Activated B cell treated with CpG ODN at 0.5 μM for 24 hours (primary cell): ENCODE data around the gene ALOX5AP. TPM values are rescaled to one million over a fixed set of nuclear protein-coding genes. Genes with fewer than 3 reads are reported as not detected.
A peak's percentile ranks its signal among the peaks of the same experiment; 100 is the strongest.

Experiments
- ATAC-seq: fragments of 200-7000 bp; cut with Tn5 transposase; one replicate; pipeline ENCODE4 v1.10.0; 2021; ENCODE audit warnings: low read depth, mild to moderate bottlenecking, moderate library complexity
- CTCF ChIA-PET: fragments of 350-600 bp; sonication (Branson Sonifier 250); formaldehyde crosslinking; loops from one replicate; lab custom pipeline; 2021; ENCODE audit warnings: antibody characterized with exemption; lab: Charles Lee
- POLR2A ChIA-PET: fragments of 350-600 bp; sonication (Branson Sonifier 250); formaldehyde crosslinking; loops from one replicate; lab custom pipeline; 2021; ENCODE audit warnings: antibody characterized with exemption; lab: Charles Lee
- DNase-seq: peaks from one replicate; pipeline ENCODE4 v3.0.0; 2022
- H3K27ac Mint-ChIP-seq: one replicate; pipeline ENCODE4 v1.8.0; 2020; ENCODE audit warnings: mixed read lengths
- H3K27me3 Mint-ChIP-seq: one replicate; pipeline ENCODE4 v1.8.0; 2021; ENCODE audit warnings: mixed read lengths
- H3K36me3 Mint-ChIP-seq: one replicate; pipeline ENCODE4 v1.8.0; 2021; ENCODE audit warnings: low read depth, mixed read lengths
- H3K4me1 Mint-ChIP-seq: one replicate; pipeline ENCODE4 v1.8.0; 2021; ENCODE audit warnings: mixed read lengths
- H3K4me3 Mint-ChIP-seq: one replicate; pipeline ENCODE4 v1.8.0; 2020; ENCODE audit warnings: mild to moderate bottlenecking, mixed read lengths
- H3K9me3 Mint-ChIP-seq: one replicate; pipeline ENCODE4 v1.8.0; 2020; ENCODE audit warnings: mixed read lengths
- intact Hi-C: fragments of 100-400 bp; cut with micrococcal nuclease; formaldehyde crosslinking; loops from one replicate; pipeline ENCODE4 v1.15.1; 2024
- total RNA-seq: library from RNA; stranded (reverse); gene quantifications from 2 replicates; pipeline ENCODE4 v1.2.3, GENCODE V29; 2022
- TF ChIP-seq, protein P1 (sequence below): fragments of 200-600 bp; IDR thresholded peaks from one replicate; pipeline ENCODE4 v1.8.0; 2022; ENCODE audit warnings: antibody characterized with exemption, mild to moderate bottlenecking

ALOX5AP gene
- total RNA-seq, 1 donor from 2014 or later, result 59.7 TPM

DNA sequence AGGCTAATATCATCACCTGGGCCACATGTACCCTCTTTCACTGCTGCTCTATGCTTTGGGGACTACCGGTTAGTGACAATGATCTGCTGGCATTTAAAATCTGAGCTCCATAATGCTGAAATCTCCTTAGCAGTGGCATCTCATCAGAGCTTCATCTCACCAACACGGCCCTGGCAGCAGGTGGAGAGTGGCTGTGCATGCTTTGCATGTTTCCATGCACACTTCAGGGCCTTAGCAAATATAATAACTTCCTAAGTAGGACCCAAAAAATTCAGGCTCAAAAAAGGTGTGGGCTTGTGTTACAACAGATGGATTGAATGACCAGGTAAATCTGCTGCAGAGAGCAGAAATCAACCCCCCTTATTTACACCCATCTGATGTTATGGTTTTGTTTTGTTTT, 55.2 kb downstream of the ALOX5AP start:
- no peaks in the 10 kb centered on the region for H3K27me3 Mint-ChIP-seq
- H3K9me3 Mint-ChIP-seq, result no peaks in the 10 kb centered on the region
- TF ChIP-seq, protein P1, sequence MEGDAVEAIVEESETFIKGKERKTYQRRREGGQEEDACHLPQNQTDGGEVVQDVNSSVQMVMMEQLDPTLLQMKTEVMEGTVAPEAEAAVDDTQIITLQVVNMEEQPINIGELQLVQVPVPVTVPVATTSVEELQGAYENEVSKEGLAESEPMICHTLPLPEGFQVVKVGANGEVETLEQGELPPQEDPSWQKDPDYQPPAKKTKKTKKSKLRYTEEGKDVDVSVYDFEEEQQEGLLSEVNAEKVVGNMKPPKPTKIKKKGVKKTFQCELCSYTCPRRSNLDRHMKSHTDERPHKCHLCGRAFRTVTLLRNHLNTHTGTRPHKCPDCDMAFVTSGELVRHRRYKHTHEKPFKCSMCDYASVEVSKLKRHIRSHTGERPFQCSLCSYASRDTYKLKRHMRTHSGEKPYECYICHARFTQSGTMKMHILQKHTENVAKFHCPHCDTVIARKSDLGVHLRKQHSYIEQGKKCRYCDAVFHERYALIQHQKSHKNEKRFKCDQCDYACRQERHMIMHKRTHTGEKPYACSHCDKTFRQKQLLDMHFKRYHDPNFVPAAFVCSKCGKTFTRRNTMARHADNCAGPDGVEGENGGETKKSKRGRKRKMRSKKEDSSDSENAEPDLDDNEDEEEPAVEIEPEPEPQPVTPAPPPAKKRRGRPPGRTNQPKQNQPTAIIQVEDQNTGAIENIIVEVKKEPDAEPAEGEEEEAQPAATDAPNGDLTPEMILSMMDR, result no peak
- ChIA-PET CTCF (interaction anchor here (0.6 kb wide), 1 partner anchor 327 kb away, joined by 3 read pairs; no protein-coding TSS in a partner anchor), POLR2A (no interaction called here)
- no peak overlapping the region for H3K4me3 Mint-ChIP-seq
- H3K4me1 Mint-ChIP-seq, result peaks cover 3% of the 10 kb centered on the region
- DNase-seq (no peak), ATAC-seq (no peak)
- no peaks in the 10 kb centered on the region for H3K36me3 Mint-ChIP-seq
- intact Hi-C loops, result no loop called here
- H3K27ac Mint-ChIP-seq, result no peak overlapping the region

DNA sequence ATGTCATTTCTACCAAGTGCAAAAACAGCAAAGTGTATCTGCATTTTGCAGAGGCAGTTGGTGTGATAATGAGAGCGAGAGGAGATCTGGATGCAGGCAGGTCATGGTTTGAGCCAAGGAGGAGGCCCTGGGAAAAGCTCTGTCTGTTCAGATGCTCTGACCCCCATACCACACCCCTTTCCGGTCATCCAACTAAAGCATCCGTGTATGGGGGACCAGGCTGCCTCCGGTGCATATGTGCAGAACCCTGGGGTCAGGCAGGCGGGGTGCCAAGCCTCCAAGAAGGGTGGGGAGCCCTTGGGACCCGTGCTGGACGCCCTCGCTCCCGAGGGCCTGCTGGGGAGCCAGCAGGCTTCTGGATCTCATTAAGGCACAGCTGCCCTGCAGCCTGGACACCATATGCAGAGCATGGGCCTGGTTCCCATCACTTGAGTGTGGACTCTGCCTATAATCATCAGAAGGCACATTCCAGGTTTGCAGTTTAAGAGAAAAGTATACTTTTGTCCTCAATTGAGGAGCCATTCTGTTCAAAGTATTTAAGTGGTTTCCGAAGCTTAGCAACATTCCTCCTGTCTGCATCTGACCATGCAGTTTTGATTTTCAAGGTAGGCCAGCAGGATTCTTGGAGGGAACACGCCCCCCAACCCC, 56.1 kb downstream of the ALOX5AP start:
- CTCF ChIA-PET, result interaction anchor here (1.0 kb wide), 1 partner anchor 74 kb away, joined by 3 read pairs; no protein-coding TSS in a partner anchor
- intact Hi-C loops, result no loop called here
- ATAC-seq (no peak), DNase-seq (no peak)
- peaks cover 11% of the 10 kb centered on the region for H3K4me1 Mint-ChIP-seq
- TF ChIP-seq, protein P1, result no peak
- no peaks in the 10 kb centered on the region for H3K9me3 Mint-ChIP-seq
- no peaks in the 10 kb centered on the region for H3K27me3 Mint-ChIP-seq
- no peak overlapping the region for H3K4me3 Mint-ChIP-seq
- POLR2A ChIA-PET, result no interaction called here
- H3K27ac Mint-ChIP-seq, result no peak overlapping the region
- H3K36me3 Mint-ChIP-seq, result no peaks in the 10 kb centered on the region

DNA sequence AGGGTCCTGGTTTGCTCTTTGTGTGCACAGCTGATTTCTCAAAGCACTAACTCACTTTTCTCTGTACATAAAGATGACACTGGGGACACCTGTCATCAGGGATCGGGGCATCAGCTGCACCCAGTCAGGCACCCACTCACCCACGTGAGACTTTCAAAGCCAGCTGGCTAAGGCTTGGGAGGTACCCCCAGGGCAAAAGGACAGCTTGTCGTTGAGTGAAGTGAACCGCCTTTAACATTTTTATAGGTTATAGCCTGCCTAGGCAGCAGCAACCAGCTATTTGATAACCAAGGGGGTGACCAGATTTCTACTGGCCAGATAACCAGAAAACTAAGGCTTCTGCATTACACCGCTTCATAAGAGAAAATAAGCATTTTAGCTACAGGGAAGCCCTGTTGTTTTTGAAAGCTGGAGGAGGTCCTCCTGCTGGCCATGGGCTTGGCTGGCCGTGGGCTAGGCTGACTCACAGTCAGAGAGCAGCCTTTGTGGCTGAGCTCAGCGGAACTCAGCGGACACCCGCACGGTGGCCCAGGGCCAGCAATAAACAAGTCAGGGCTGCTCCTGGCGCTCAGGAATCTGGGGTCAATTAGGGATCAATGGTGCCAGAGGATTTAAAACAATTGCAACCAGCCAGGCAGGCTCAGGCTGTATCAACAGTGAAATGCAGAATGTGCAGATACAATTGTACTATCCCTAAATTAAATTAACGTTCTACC, 57.1 kb downstream of the ALOX5AP start:
- TF ChIP-seq, protein P1, result no peak
- H3K27me3 Mint-ChIP-seq, result no peaks in the 10 kb centered on the region
- H3K4me3 Mint-ChIP-seq, result no peak overlapping the region
- H3K36me3 Mint-ChIP-seq, result no peaks in the 10 kb centered on the region
- peaks cover 20% of the 10 kb centered on the region for H3K4me1 Mint-ChIP-seq
- intact Hi-C loops, result no loop called here
- CTCF ChIA-PET, result interaction anchor here (1.0 kb wide), 1 partner anchor 73 kb away, joined by 3 read pairs; no protein-coding TSS in a partner anchor
- no peaks in the 10 kb centered on the region for H3K9me3 Mint-ChIP-seq
- ATAC-seq, result no peak
- POLR2A ChIA-PET, result no interaction called here
- H3K27ac Mint-ChIP-seq, result no peak overlapping the region
- DNase-seq, result no peak

DNA sequence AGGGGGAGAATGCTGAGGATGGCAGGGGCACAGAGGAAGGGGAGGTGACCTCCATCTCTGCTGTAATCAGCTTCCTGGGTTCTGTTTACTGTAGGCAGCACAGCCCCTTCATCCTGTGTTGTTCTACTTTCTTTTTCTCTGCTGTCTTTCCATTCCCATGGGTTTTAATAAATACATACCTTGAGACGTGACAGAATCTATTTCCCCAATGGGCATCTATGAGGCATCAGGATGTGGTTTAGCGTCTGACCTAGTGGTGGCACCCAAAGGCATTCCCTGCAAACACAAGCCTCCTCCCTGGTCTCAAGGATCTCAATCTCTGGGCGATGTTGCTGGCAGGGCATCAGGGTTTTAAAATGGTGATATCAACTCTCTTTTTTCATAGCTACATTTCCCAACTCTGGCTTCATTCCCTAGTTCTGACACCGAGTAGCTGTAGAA, 60.8 kb downstream of the ALOX5AP start:
- ChIA-PET CTCF (no interaction called here), POLR2A (interaction anchor here (0.5 kb wide), 1 partner anchor 117 kb away, joined by 3 read pairs; no protein-coding TSS in a partner anchor)
- H3K4me1 Mint-ChIP-seq, result peaks cover 20% of the 10 kb centered on the region
- peak overlapping the region; percentile 24 for H3K4me3 Mint-ChIP-seq
- ATAC-seq (peak; percentile 47), DNase-seq (no peak)
- no peaks in the 10 kb centered on the region for H3K9me3 Mint-ChIP-seq
- H3K27me3 Mint-ChIP-seq, result no peaks in the 10 kb centered on the region
- no peak overlapping the region for H3K27ac Mint-ChIP-seq
- intact Hi-C loops, result no loop called here
- H3K36me3 Mint-ChIP-seq, result no peaks in the 10 kb centered on the region
- TF ChIP-seq, protein P1, result no peak
